IPS-NIHi11 (cell line): ENCODE data around the gene IRF8.

Experiments
- DNase-seq: peaks from one replicate; pipeline ENCODE4 v3.0.0; 2012; ENCODE audit warnings: mixed read lengths, low spot score

The IRF8 gene

GRCh38 chr16:85960486-85961046, 61.6 kb downstream of the IRF8 start:
- DNase-seq = no peak

- DNase-seq = no peak
Measured at GRCh38 chr16:85961988-85962915, 63.3 kb downstream of the IRF8 start.

GRCh38 chr16:85963753-85964285, 64.9 kb downstream of the IRF8 start:
- DNase-seq = no peak

GRCh38 chr16:85965125-85965524, 66.2 kb downstream of the IRF8 start:
- no peak for DNase-seq

- DNase-seq = no peak
Measured at GRCh38 chr16:85967111-85967510, 68.1 kb downstream of the IRF8 start.

GRCh38 chr16:85968041-85968920, 69.3 kb downstream of the IRF8 start:
- no peak for DNase-seq

DNA sequence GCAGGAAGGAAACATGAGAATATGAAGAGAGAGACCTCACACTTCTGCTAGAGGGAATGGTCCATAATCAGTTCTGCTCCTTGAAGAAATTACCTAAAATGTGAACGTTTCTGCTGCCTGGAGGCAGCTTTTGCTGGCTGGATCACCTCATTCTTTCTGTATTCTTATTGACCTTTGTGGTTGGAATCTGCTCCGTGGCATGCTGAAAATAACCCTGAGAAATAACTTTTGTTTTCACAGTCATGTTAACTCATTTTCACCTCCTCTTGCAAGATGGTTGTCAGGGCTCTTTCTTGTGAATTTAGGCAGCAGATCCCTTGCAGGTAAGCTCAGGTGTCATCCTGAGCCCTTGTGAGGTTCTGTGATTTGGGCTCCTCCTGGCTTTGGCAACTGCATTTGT, 70.2 kb downstream of the IRF8 start:
- no peak for DNase-seq

- no peak for DNase-seq
Measured at GRCh38 chr16:85969591-85969990, 70.6 kb downstream of the IRF8 start.

DNA sequence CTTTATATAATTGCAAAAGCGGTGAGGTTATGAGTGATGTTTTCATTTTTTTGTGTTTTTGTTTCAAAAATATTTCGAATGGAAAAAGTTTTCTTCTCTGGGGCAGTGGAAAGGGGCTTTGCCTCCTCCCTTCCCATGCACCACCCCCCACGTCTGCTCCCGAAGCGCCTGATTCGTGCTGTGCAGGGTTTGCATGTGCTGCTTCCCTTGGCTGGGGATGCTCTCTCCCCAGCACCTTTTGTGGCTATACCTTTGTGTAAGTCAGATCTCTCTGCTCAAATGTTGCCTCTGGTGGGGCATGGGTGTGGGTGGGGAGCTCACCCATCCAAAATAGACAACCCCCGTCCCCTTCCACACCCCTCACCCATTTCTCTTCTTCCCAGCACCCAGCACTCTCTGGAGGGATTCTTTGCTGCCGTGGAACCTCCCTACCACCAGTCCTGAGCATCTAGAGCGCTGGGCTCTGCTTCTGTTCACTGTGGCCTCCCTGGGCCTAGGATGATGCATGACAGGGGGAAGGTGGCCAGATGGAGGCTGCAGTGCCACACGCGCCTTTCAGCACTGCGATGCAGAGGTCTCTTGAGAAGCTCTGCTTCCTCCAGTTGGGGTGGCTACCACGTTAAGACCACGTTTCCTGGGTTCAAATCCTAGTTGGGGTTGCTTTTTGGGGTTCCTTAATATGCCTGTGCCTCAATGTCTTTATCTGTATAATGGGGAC, 71.2 kb downstream of the IRF8 start:
- no peak for DNase-seq

DNA sequence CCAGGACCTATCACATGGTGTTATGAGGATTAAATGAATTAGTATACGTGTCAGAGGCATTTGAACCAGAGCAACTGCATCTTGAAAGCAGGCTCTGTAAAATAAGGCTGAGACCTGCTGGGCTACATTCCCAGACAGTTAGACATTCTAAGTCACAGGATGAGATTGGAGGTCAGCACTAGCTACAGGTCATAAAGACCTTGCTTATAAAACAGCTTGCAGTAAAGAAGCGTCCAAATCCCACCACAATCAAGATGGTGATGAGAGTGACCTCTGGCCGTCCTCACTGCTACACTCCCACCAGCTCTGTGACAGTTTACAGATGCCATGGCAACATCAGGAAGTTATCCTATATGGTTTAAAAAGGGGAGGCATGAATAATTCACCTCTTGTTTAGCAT, 71.8 kb downstream of the IRF8 start:
- no peak for DNase-seq
